Retinal pigment epithelial cell (primary cell): ENCODE data around the gene RABGGTA.
A peak's percentile ranks its signal among the peaks of the same experiment; 100 is the strongest.

ENCODE experiments used
- DNase-seq: peaks from one replicate; pipeline ENCODE4 v3.0.0-alpha.2; 2010; ENCODE audit warnings: low read depth
- H3K4me3 ChIP-seq: 2 replicates; pipeline ENCODE4 v1.5.1; 2011; ENCODE audit warnings: mild to moderate bottlenecking, low read length, control low read depth, moderate library complexity
- TF ChIP-seq, protein P1 (sequence below): conservative IDR thresholded peaks from 2 replicates; pipeline ENCODE4 v1.5.1; 2011; ENCODE audit warnings: low read depth, low read length, control low read depth, inconsistent platforms

The RABGGTA gene

GRCh38 chr14:24313913-24314312 lies 42.5 kb upstream of the RABGGTA start:
- no peak for DNase-seq
- no peak overlapping the region for H3K4me3 ChIP-seq
- TF ChIP-seq, protein P1, sequence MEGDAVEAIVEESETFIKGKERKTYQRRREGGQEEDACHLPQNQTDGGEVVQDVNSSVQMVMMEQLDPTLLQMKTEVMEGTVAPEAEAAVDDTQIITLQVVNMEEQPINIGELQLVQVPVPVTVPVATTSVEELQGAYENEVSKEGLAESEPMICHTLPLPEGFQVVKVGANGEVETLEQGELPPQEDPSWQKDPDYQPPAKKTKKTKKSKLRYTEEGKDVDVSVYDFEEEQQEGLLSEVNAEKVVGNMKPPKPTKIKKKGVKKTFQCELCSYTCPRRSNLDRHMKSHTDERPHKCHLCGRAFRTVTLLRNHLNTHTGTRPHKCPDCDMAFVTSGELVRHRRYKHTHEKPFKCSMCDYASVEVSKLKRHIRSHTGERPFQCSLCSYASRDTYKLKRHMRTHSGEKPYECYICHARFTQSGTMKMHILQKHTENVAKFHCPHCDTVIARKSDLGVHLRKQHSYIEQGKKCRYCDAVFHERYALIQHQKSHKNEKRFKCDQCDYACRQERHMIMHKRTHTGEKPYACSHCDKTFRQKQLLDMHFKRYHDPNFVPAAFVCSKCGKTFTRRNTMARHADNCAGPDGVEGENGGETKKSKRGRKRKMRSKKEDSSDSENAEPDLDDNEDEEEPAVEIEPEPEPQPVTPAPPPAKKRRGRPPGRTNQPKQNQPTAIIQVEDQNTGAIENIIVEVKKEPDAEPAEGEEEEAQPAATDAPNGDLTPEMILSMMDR, result no peak

DNA sequence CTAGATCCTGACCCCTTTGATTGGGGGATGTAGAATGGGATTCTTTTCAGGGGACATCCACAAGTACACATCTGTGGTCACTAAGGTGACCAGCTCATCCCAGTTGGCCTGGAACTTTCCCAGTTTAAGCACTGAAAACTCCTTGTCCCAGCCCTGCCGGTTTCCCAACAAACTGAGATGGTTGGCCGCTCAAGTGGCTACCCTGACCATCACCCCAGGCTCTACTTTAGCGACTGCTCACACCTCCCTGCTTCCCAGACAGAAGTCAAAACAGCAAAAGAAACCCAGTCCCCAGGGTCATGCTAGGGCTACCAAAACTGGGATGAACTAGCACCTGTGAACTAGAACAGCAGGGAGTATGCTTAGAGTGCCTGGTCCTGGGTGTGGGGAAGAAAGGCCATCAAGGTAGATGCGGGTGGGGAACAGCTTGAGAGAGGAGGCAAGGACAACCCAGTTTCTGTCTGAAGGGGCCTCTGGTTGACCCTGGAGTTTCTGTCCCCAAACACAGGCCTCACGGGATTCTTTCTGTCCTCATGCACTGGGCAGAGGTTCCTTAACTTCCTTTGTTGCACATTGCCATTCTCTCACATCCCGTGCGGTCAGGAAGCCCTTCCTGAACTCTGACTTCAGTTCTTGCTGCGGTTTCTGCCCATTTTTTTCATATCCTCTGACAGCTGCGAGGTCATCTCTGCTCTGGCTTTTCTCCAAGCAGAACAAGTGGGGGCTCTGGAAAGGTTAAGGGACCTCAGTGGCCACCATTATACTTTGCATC lies 41.5 kb upstream of the RABGGTA start:
- TF ChIP-seq, protein P1, result no peak
- H3K4me3 ChIP-seq, result no peak overlapping the region
- DNase-seq, result no peak

DNA sequence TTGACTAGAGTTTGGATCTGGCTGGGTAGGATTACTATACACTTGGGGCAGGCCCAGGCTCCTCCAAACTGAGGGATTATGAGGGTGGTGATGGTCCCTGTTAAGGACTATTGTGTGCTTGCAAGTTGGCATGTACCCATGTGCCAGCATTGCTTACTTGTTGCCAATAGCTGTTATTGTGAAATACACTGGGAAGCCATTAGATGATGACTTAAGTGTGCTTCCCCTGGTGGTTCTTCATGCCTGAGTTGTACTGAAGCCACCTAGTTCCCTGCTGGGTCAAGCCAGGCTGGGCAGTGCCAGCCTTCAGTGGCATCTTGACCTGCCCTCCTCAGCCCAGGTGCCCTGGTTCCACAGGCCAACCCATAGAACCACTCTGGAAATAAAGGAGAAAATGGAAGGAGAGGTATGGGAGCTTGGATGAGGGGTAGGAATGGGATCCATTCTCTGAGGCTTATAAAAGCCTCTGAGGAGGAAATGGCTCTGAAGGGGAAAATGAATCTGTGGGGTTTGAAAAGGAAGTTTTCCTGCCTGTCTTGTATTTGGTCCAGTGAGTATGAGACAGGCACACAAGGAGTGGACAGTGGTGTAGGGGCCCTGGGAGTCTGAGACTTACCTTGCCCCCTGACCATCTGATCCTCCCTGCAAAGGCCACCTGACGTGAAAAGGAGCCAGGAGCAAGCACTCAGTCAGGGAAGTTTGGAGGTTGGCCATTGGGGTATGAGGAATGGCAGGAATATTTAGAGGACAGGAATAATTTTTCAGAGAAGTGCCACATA lies 40.6 kb upstream of the RABGGTA start:
- DNase-seq, result no peak
- TF ChIP-seq, protein P1, result no peak
- no peak overlapping the region for H3K4me3 ChIP-seq

DNA sequence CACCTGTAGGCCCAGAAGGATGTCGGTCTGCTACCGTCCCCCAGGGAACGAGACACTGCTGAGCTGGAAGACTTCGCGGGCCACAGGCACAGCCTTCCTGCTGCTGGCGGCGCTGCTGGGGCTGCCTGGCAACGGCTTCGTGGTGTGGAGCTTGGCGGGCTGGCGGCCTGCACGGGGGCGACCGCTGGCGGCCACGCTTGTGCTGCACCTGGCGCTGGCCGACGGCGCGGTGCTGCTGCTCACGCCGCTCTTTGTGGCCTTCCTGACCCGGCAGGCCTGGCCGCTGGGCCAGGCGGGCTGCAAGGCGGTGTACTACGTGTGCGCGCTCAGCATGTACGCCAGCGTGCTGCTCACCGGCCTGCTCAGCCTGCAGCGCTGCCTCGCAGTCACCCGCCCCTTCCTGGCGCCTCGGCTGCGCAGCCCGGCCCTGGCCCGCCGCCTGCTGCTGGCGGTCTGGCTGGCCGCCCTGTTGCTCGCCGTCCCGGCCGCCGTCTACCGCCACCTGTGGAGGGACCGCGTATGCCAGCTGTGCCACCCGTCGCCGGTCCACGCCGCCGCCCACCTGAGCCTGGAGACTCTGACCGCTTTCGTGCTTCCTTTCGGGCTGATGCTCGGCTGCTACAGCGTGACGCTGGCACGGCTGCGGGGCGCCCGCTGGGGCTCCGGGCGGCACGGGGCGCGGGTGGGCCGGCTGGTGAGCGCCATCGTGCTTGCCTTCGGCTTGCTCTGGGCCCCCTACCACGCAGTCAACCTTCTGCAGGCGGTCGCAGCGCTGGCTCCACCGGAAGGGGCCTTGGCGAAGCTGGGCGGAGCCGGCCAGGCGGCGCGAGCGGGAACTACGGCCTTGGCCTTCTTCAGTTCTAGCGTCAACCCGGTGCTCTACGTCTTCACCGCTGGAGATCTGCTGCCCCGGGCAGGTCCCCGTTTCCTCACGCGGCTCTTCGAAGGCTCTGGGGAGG lies 39.5 kb upstream of the RABGGTA start, which contains the start of gene LTB4R:
Gene LTB4R, plus strand, starts transcription at position 857 of the 959 bp plus-strand sequence. CDS start 4,150 bp downstream, outside the sequence.
- H3K4me3 ChIP-seq, result no peak within 1 kb of the TSS
- TF ChIP-seq, protein P1, result peak; percentile 25
- peak; percentile 45 for DNase-seq

DNA sequence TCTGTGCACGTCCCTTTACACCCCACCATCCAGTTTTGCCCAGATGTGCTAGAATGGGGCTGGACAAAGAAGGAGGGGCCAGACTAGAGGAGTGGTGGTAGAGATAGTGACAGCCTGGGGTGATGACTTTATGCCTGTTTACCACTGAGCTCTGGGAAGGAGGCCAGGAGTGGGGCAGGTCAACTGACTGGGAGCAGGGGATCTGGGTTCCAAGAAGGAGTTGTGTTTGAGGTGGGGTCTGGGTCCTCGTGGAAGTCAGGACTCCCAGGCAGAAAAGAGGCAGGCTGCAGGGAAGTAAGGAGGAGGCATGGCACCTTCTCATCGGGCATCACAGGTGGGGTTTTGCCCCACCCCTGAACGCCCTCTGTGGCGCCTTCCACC lies 38.9 kb upstream of the RABGGTA start:
- no peak overlapping the region for H3K4me3 ChIP-seq
- DNase-seq, result no peak
- TF ChIP-seq, protein P1, result no peak

GRCh38 chr14:24309538-24310264 lies 38.3 kb upstream of the RABGGTA start, which contains the start of gene LTB4R2:
Gene LTB4R2, plus strand, starts transcription at chr14:24310140. Its CDS starts 525 bp downstream, at chr14:24310665.
- no peak for DNase-seq
- TF ChIP-seq, protein P1, result no peak
- H3K4me3 ChIP-seq, result no peak within 1 kb of the TSS
